ENCODE results near the gene CAMTA1. TPM values are rescaled to one million over a fixed set of nuclear protein-coding genes. Genes with fewer than 3 reads are reported as not detected.

CAMTA1 gene
- total and polyA plus RNA-seq, 4 donors: 18.0 to 93.5 (median 35.8) TPM

- no peak for TF ChIP-seq SP1 (IDR thresholded peaks at IDR 0.05)
- TF ChIP-seq GABPA (IDR thresholded peaks at IDR 0.05 in 1 of 2, conservative IDR thresholded peaks at IDR 0.05 in 1 of 2): no peak
- no peak for TF ChIP-seq ATF3 (IDR thresholded peaks at IDR 0.05)
- no peak for TF ChIP-seq YY1 (IDR thresholded peaks at IDR 0.05)
- TF ChIP-seq TAF1 (conservative IDR thresholded peaks at IDR 0.05): no peak
- TF ChIP-seq REST (IDR thresholded peaks at IDR 0.05): no peak
- no peak for TF ChIP-seq RXRA (IDR thresholded peaks at IDR 0.05)
- peaks cover 0 to 6% (median 0%) of the 10 kb centered on the region in 4 donors for H3K4me1 ChIP-seq (ENCODE audit: control insufficient read depth in 4 of 4, insufficient read depth in 4 of 4, low read length in 3 of 4)
- H3K9ac ChIP-seq (ENCODE audit: low read depth in 1 of 2, low read length in 2 of 2): no peak overlapping the region
- WGBS: 60% methylated on average over 12 of the region's 12 CpGs
- H3K4me3 ChIP-seq (ENCODE audit: low read depth in 1 of 3, low read length in 3 of 3): no peak overlapping the region
- no peak overlapping the region for H3K27ac ChIP-seq (ENCODE audit: low read depth in 1 of 2, low read length in 2 of 2)
- no peaks in the 10 kb centered on the region for H3K36me3 ChIP-seq (ENCODE audit: control insufficient read depth in 4 of 4, insufficient read depth in 3 of 4, low read depth in 1 of 4, low read length in 3 of 4)
- no peaks in the 10 kb centered on the region for H3K9me3 ChIP-seq (ENCODE audit: control insufficient read depth in 4 of 4, low read length in 3 of 4)
- H3K27me3 ChIP-seq (ENCODE audit: control insufficient read depth in 4 of 4, insufficient read depth in 4 of 4, low read length in 3 of 4): no peaks in the 10 kb centered on the region
- DNase-seq (ENCODE audit: low spot score): no peak
These were observed 121.9 kb downstream of the CAMTA1 start for GRCh38 chr1:6907201-6907600.

GRCh38 chr1:6907676-6908434 is 122.6 kb downstream of the CAMTA1 start:
- TF ChIP-seq EGR1 (IDR thresholded peaks at IDR 0.05; ENCODE audit: low read depth in 2 of 2) (no peak), TAF1 (conservative IDR thresholded peaks at IDR 0.05) (no peak), ZBTB33 (IDR thresholded peaks at IDR 0.05) (no peak), REST (IDR thresholded peaks at IDR 0.05) (no peak), NR2F2 (IDR thresholded peaks at IDR 0.05) (no peak), SP1 (IDR thresholded peaks at IDR 0.05) (no peak), HNF4G (IDR thresholded peaks at IDR 0.05) (no peak), RXRA (IDR thresholded peaks at IDR 0.05) (no peak), RAD21 (IDR thresholded peaks at IDR 0.05) (no peak), ATF3 (IDR thresholded peaks at IDR 0.05) (no peak), MAX (IDR thresholded peaks at IDR 0.05) (no peak), JUND (IDR thresholded peaks at IDR 0.05) (no peak), YY1 (IDR thresholded peaks at IDR 0.05) (no peak), FOXA2 (IDR thresholded peaks at IDR 0.05) (no peak), CTCF (IDR thresholded peaks at IDR 0.05; ENCODE audit: low read depth, low read length, missing input control) (no peak), HNF4A (conservative IDR thresholded peaks at IDR 0.05) (no peak), FOXA1 (IDR thresholded peaks at IDR 0.05) (no peak), GABPA (IDR thresholded peaks at IDR 0.05 in 1 of 2, conservative IDR thresholded peaks at IDR 0.05 in 1 of 2) (no peak)
- 88% methylated on average over 21 of the region's 21 CpGs for WGBS

More at GRCh38 chr1:6907676-6908434, 122.6 kb downstream of the CAMTA1 start:
- H3K27ac ChIP-seq (ENCODE audit: low read depth in 1 of 2, low read length in 2 of 2): no peak overlapping the region
- no peak overlapping the region for H3K4me3 ChIP-seq (ENCODE audit: low read depth in 1 of 3, low read length in 3 of 3)
- H3K9ac ChIP-seq (ENCODE audit: low read depth in 1 of 2, low read length in 2 of 2): no peak overlapping the region
- no peaks in the 10 kb centered on the region for H3K27me3 ChIP-seq (ENCODE audit: control insufficient read depth in 4 of 4, insufficient read depth in 4 of 4, low read length in 3 of 4)
- H3K9me3 ChIP-seq (ENCODE audit: control insufficient read depth in 4 of 4, low read length in 3 of 4): no peaks in the 10 kb centered on the region
- H3K4me1 ChIP-seq (ENCODE audit: control insufficient read depth in 4 of 4, insufficient read depth in 4 of 4, low read length in 3 of 4): peaks cover 0 to 6% (median 0%) of the 10 kb centered on the region in 4 donors
- H3K36me3 ChIP-seq (ENCODE audit: control insufficient read depth in 4 of 4, insufficient read depth in 3 of 4, low read depth in 1 of 4, low read length in 3 of 4): no peaks in the 10 kb centered on the region
- DNase-seq (ENCODE audit: low spot score): no peak

Measured in liver (tissue), 9 donors.